Measurements from ENCODE around the gene SGPP1. TPM values are rescaled to one million over a fixed set of nuclear protein-coding genes. Genes with fewer than 3 reads are reported as not detected.

SGPP1 gene
- total RNA-seq, 5 donors from 2014 or later (not counting 1 experiment from before 2014, with no cell fraction given) = 11.4 to 15.1 (median 13.5) TPM

DNA sequence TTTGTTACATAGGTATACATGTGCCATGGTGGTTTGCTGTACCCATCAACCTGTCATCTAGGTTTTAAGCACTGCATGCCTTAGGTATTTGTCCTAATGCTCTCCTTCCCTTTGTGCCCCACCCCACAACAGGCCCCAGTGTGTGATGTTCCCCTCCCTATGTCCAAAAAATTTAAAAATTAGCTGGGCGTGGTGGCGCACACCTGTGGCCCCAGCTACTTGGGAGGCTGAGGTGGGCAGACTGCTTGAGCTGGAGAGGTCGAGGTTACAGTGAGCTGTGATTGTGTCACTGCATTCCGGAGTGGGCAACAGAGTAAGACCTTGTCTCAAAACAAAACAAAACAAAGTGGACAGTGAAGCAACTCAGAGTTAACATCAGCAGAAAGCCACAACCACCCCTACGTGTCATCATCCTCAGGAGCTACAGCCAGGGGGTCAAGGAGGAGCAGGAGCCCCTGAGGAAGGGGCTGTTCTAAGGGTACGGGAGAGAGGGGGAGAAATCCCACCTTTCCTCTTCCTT, 36.8 kb upstream of the SGPP1 start:
- ATAC-seq (replicated peaks in 1 of 4) = no peak
- peaks cover 2 to 4% of the 10 kb centered on the region in 2 experiments for H3K4me1 ChIP-seq (ENCODE audit: control insufficient read depth in 1 of 2, extremely low read depth in 1 of 2, insufficient read depth in 2 of 2, low read length in 2 of 2)
- no peaks in the 10 kb centered on the region for H3K36me3 ChIP-seq (ENCODE audit: control insufficient read depth in 2 of 2, extremely low read depth in 1 of 2, insufficient read depth in 1 of 2, low read length in 1 of 2)
- H3K27ac Mint-ChIP-seq = no peak overlapping the region
- H3K4me3 Mint-ChIP-seq = no peak overlapping the region
- 100% methylated on average over 1 of the region's 6 CpGs for WGBS (ENCODE audit: insufficient coverage)
- POLR2A ChIA-PET = no interaction called here
- H3K36me3 Mint-ChIP-seq = no peaks in the 10 kb centered on the region
- no peaks in the 10 kb centered on the region for H3K27me3 Mint-ChIP-seq
- DNase-seq = no peak
- CTCF ChIA-PET = no interaction called here
- H3K9me3 Mint-ChIP-seq = no peaks in the 10 kb centered on the region
- peaks cover 7 to 15% (median 9%) of the 10 kb centered on the region in 3 donors for H3K4me1 Mint-ChIP-seq
- H3K9me3 ChIP-seq = no peaks in the 10 kb centered on the region
- H3K27me3 ChIP-seq (replicated peaks in 1 of 2; ENCODE audit: control insufficient read depth in 2 of 2, extremely low read depth in 1 of 2, insufficient read depth in 2 of 2, low read length in 1 of 2) = no peaks in the 10 kb centered on the region
- H3K27ac ChIP-seq (ENCODE audit: low read length) = no peak overlapping the region
- H3K4me3 ChIP-seq (ENCODE audit: control insufficient read depth in 1 of 2, extremely low read depth in 1 of 2, low read length in 1 of 2) = no peak overlapping the region

DNA sequence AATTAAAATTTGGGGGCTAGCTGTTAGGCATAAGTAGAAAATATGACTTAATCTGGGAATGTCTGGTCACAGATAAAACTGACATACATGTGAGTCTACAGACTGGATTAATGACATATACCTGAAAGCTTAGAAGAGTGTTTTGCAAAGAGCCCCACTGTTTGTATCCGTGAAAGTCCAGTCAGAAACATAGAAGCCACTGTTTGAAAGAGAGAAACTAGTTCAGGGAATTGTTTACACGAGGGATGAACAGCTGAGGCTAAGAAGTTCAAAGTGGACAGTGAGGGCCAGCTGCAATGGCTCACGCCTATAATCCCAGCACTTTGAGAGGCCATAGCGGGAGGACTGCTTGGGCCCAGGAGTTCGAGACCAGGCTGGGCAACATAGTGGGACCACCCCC, 36.2 kb upstream of the SGPP1 start:
- no peak overlapping the region for H3K4me3 Mint-ChIP-seq
- POLR2A ChIA-PET = no interaction called here
- CTCF ChIA-PET = no interaction called here
- no peak overlapping the region for H3K27ac ChIP-seq (ENCODE audit: low read length)
- H3K9me3 ChIP-seq = no peaks in the 10 kb centered on the region
- no peak overlapping the region for H3K27ac Mint-ChIP-seq
- no peaks in the 10 kb centered on the region for H3K9me3 Mint-ChIP-seq
- no peaks in the 10 kb centered on the region for H3K36me3 ChIP-seq (ENCODE audit: control insufficient read depth in 2 of 2, extremely low read depth in 1 of 2, insufficient read depth in 1 of 2, low read length in 1 of 2)
- DNase-seq (no peak), ATAC-seq (replicated peaks in 1 of 4) (no peak)
- no peaks in the 10 kb centered on the region for H3K36me3 Mint-ChIP-seq
- peaks cover 6 to 7% of the 10 kb centered on the region in 2 experiments for H3K4me1 ChIP-seq (ENCODE audit: control insufficient read depth in 1 of 2, extremely low read depth in 1 of 2, insufficient read depth in 2 of 2, low read length in 2 of 2)
- H3K27me3 Mint-ChIP-seq = no peaks in the 10 kb centered on the region
- WGBS (ENCODE audit: insufficient coverage) = 88% methylated on average over 4 of the region's 5 CpGs
- no peaks in the 10 kb centered on the region for H3K27me3 ChIP-seq (replicated peaks in 1 of 2; ENCODE audit: control insufficient read depth in 2 of 2, extremely low read depth in 1 of 2, insufficient read depth in 2 of 2, low read length in 1 of 2)
- peaks cover 11 to 19% (median 13%) of the 10 kb centered on the region in 3 donors for H3K4me1 Mint-ChIP-seq
- no peak overlapping the region for H3K4me3 ChIP-seq (ENCODE audit: control insufficient read depth in 1 of 2, extremely low read depth in 1 of 2, low read length in 1 of 2)

DNA sequence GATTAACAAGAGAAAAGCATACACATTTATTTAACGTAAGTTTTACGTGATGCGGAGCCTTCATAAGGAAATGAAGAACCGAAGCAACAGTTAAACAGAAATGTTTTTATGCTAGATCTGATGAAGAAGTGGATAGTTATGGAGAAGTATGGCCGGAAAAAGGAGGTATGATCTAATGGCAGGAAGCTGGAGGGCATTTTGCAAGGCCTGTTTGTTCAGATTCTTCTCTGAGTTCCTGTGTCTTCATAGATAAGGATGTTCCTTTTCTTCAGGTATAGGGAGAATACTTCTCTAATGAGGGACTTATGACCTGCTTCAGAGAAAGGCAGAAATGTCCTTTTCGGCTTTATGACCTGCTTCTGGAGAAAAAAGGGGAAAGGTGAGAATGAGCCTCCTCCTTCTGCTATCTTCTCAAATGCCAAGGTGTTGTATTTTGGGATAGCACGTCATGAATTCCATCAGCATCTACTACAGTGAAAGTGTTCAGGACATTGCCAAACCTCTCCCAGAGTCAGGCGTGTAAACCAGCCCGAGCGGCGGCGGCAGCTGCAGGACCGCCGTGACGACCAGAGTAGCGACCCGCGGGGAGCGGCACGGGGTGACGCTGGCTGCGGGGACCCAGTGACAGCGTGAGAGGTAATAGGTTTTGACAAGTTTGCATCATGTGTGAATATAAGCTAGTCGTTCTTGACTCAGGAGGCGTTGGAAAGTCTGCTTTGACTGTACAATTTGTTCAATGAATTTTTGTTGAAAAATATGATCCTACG, 33.7 kb upstream of the SGPP1 start:
- Mint-ChIP-seq H3K36me3 (no peaks in the 10 kb centered on the region), H3K9me3 (no peaks in the 10 kb centered on the region), H3K27me3 (no peaks in the 10 kb centered on the region), H3K4me3 (no peak overlapping the region), H3K27ac (peak overlapping the region in 1 of 2 donors; percentile 0), H3K4me1 (peaks cover 13% of the 10 kb centered on the region in 3 donors)
- ATAC-seq (replicated peaks in 1 of 4) (no peak), DNase-seq (peak in 2 of 35 experiments; percentile 2 to 3)
- Histone ChIP-seq H3K4me3 (ENCODE audit: control insufficient read depth in 1 of 2, extremely low read depth in 1 of 2, low read length in 1 of 2) (no peak overlapping the region), H3K27me3 (replicated peaks in 1 of 2; ENCODE audit: control insufficient read depth in 2 of 2, extremely low read depth in 1 of 2, insufficient read depth in 2 of 2, low read length in 1 of 2) (no peaks in the 10 kb centered on the region), H3K36me3 (ENCODE audit: control insufficient read depth in 2 of 2, extremely low read depth in 1 of 2, insufficient read depth in 1 of 2, low read length in 1 of 2) (no peaks in the 10 kb centered on the region), H3K4me1 (ENCODE audit: control insufficient read depth in 1 of 2, extremely low read depth in 1 of 2, insufficient read depth in 2 of 2, low read length in 2 of 2) (peaks cover 7 to 14% of the 10 kb centered on the region in 2 experiments), H3K27ac (ENCODE audit: low read length) (no peak overlapping the region), H3K9me3 (no peaks in the 10 kb centered on the region)
- POLR2A ChIA-PET = interaction anchor here in 1 of 2 donors (0.7 kb wide), 1 partner anchor 1650 kb away, joined by 9 read pairs; no protein-coding TSS in a partner anchor
- 95% methylated on average over 21 of the region's 26 CpGs for WGBS (ENCODE audit: insufficient coverage)
- CTCF ChIA-PET = interaction anchor here in 1 of 2 donors (0.5 kb wide), 1 partner anchor 13 kb away, joined by 3 read pairs; no protein-coding TSS in a partner anchor

DNA sequence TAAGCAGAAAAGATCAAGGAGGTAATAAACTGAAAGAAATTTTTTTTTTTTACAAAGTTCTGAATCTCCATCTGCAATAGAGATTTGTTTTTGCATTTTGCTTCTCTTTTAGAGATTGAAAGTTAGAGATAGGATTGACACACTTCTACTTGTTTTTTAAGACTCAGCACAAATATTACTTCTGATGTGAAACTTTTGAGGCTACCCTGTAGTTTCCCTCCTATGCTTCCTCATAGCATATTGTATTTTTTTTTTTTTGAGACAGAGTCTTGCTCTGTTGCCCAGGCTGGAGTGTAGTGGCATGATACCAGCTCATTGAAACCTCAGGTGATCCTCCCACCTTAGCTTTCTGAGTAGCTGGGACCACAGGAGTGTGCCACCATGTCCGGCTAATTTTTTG, 32.1 kb upstream of the SGPP1 start:
- no peaks in the 10 kb centered on the region for H3K36me3 ChIP-seq (ENCODE audit: control insufficient read depth in 2 of 2, extremely low read depth in 1 of 2, insufficient read depth in 1 of 2, low read length in 1 of 2)
- peaks cover 13% of the 10 kb centered on the region in 3 donors for H3K4me1 Mint-ChIP-seq
- no peak overlapping the region for H3K4me3 ChIP-seq (ENCODE audit: control insufficient read depth in 1 of 2, extremely low read depth in 1 of 2, low read length in 1 of 2)
- no peaks in the 10 kb centered on the region for H3K36me3 Mint-ChIP-seq
- H3K4me1 ChIP-seq (ENCODE audit: control insufficient read depth in 1 of 2, extremely low read depth in 1 of 2, insufficient read depth in 2 of 2, low read length in 2 of 2) = peaks cover 7 to 14% of the 10 kb centered on the region in 2 experiments
- peak in 1 of 35 experiments; percentile 13 for DNase-seq
- no peaks in the 10 kb centered on the region for H3K9me3 ChIP-seq
- H3K27me3 Mint-ChIP-seq = no peaks in the 10 kb centered on the region
- H3K27ac ChIP-seq (ENCODE audit: low read length) = peak overlapping the region; percentile 53
- H3K27me3 ChIP-seq (replicated peaks in 1 of 2; ENCODE audit: control insufficient read depth in 2 of 2, extremely low read depth in 1 of 2, insufficient read depth in 2 of 2, low read length in 1 of 2) = no peaks in the 10 kb centered on the region
- peak overlapping the region in 2 of 3 donors; percentile 53 to 70 for H3K4me3 Mint-ChIP-seq
- no CpG with 5 or more reads among the region's 1 CpG for WGBS (ENCODE audit: insufficient coverage)
- H3K9me3 Mint-ChIP-seq = no peaks in the 10 kb centered on the region
- peak in 1 of 4 experiments; percentile 45 for ATAC-seq (replicated peaks in 1 of 4)
- CTCF ChIA-PET = interaction anchor here in 1 of 2 donors (0.5 to 0.7 kb wide), 3 partner anchors 28 to 118 kb away, joined by 3 to 4 read pairs (median 4); partner anchors contain the start of gene WDR89
- POLR2A ChIA-PET = no interaction called here
- peak overlapping the region; percentile 96 for H3K27ac Mint-ChIP-seq

DNA sequence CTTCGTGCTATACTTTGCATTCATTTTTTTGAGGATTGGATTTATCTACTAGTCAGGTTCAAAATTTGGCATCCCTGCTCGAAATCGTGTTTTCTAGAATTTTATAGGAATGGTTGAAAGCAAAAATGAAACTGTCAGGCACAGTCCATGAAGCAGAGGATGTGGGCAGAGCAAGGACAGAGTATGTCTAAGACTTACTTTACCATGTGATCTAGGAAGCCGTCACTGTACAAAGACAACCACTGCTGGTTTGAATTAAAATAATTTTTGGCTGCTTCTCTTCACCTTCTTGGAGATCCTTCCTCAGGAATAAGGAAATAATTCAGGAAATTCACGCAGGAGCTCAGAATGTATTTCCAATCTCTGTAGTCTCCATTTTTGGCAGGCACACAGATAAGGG, 31.6 kb upstream of the SGPP1 start:
- no peaks in the 10 kb centered on the region for H3K36me3 Mint-ChIP-seq
- H3K27me3 Mint-ChIP-seq = no peaks in the 10 kb centered on the region
- H3K36me3 ChIP-seq (ENCODE audit: control insufficient read depth in 2 of 2, extremely low read depth in 1 of 2, insufficient read depth in 1 of 2, low read length in 1 of 2) = no peaks in the 10 kb centered on the region
- peak overlapping the region; percentile 53 to 77 (median 70) for H3K4me3 Mint-ChIP-seq
- DNase-seq = peak in 15 of 35 experiments; percentile 4 to 57 (median 11)
- peak overlapping the region; percentile 53 for H3K27ac ChIP-seq (ENCODE audit: low read length)
- no CpG with 5 or more reads among the region's 5 CpGs for WGBS (ENCODE audit: insufficient coverage)
- H3K4me1 Mint-ChIP-seq = peaks cover 13% of the 10 kb centered on the region in 3 donors
- H3K4me3 ChIP-seq (ENCODE audit: control insufficient read depth in 1 of 2, extremely low read depth in 1 of 2, low read length in 1 of 2) = peak overlapping the region in 1 of 2 donors; percentile 23
- H3K9me3 ChIP-seq = no peaks in the 10 kb centered on the region
- peak overlapping the region; percentile 96 for H3K27ac Mint-ChIP-seq
- no peaks in the 10 kb centered on the region for H3K9me3 Mint-ChIP-seq
- H3K27me3 ChIP-seq (replicated peaks in 1 of 2; ENCODE audit: control insufficient read depth in 2 of 2, extremely low read depth in 1 of 2, insufficient read depth in 2 of 2, low read length in 1 of 2) = no peaks in the 10 kb centered on the region
- peak; percentile 96 to 100 (median 98) for ATAC-seq (replicated peaks in 1 of 4)
- H3K4me1 ChIP-seq (ENCODE audit: control insufficient read depth in 1 of 2, extremely low read depth in 1 of 2, insufficient read depth in 2 of 2, low read length in 2 of 2) = peaks cover 7 to 14% of the 10 kb centered on the region in 2 experiments
- CTCF ChIA-PET = interaction anchor here in 1 of 2 donors (0.5 kb wide), 1 partner anchor 41 kb away, joined by 3 read pairs; no protein-coding TSS in a partner anchor
- POLR2A ChIA-PET = no interaction called here

DNA sequence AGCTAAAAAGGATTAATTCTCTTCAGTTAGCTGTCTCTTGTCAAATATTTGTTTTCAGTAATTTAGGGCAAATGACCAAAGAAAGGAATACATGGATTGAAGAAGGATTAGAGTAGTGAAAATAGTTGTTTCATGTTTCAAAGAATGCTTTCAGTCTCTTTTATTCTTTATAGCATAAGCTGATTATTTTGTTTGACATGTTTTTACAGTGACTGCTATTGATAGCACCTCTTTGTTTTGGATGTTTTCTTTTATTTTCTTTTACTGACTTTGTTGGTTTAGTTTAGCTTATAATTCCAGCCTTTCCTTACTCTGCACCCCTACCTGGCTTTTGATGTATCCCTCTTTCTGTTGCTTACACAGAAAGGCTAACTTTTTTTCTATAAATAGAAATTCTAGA, 29.3 kb upstream of the SGPP1 start:
- no peaks in the 10 kb centered on the region for H3K27me3 Mint-ChIP-seq
- H3K4me1 ChIP-seq (ENCODE audit: control insufficient read depth in 1 of 2, extremely low read depth in 1 of 2, insufficient read depth in 2 of 2, low read length in 2 of 2) = peaks cover 7 to 14% of the 10 kb centered on the region in 2 experiments
- H3K4me3 ChIP-seq (ENCODE audit: control insufficient read depth in 1 of 2, extremely low read depth in 1 of 2, low read length in 1 of 2) = no peak overlapping the region
- CTCF ChIA-PET = interaction anchor here (0.5 to 1.0 kb wide), 6 partner anchors 13 to 548 kb away, joined by 3 to 11 read pairs (median 3); no protein-coding TSS in a partner anchor
- H3K27me3 ChIP-seq (replicated peaks in 1 of 2; ENCODE audit: control insufficient read depth in 2 of 2, extremely low read depth in 1 of 2, insufficient read depth in 2 of 2, low read length in 1 of 2) = peaks cover 0 to 2% of the 10 kb centered on the region in 2 experiments
- no peaks in the 10 kb centered on the region for H3K36me3 ChIP-seq (ENCODE audit: control insufficient read depth in 2 of 2, extremely low read depth in 1 of 2, insufficient read depth in 1 of 2, low read length in 1 of 2)
- POLR2A ChIA-PET = no interaction called here
- H3K27ac Mint-ChIP-seq = peak overlapping the region in 1 of 2 donors; percentile 58
- H3K4me3 Mint-ChIP-seq = no peak overlapping the region
- peaks cover 13% of the 10 kb centered on the region in 3 donors for H3K4me1 Mint-ChIP-seq
- H3K27ac ChIP-seq (ENCODE audit: low read length) = no peak overlapping the region
- no peaks in the 10 kb centered on the region for H3K9me3 Mint-ChIP-seq
- DNase-seq (no peak), ATAC-seq (replicated peaks in 1 of 4) (no peak)
- H3K36me3 Mint-ChIP-seq = no peaks in the 10 kb centered on the region
- H3K9me3 ChIP-seq = no peaks in the 10 kb centered on the region
